H1 (cell line): ENCODE results near the gene FOXO6. TPM values are rescaled to one million over a fixed set of nuclear protein-coding genes. Genes with fewer than 3 reads are reported as not detected.
A peak's percentile ranks its signal among the peaks of the same experiment; 100 is the strongest.

Experiments
- CTCF ChIA-PET: fragments of 300-600 bp; sonication (Branson Sonifier 250); formaldehyde crosslinking; loops from one replicate; lab custom pipeline; 2021; ENCODE audit not compliant: partially characterized antibody; lab: Charles Lee
- POLR2A ChIA-PET: fragments of 300-600 bp; sonication (Branson Sonifier 250); formaldehyde crosslinking; loops from one replicate; lab custom pipeline; 2021; ENCODE audit warnings: inconsistent platforms; ENCODE audit not compliant: partially characterized antibody; lab: Charles Lee
- DNase-seq, 2 experiments: peaks; one replicate each; pipeline versions ENCODE4 v3.0.0 to v3.0.0-alpha.2; 2010 to 2022; ENCODE audit warnings: low spot score in 2 of 2, low read depth in 1 of 2, mixed read lengths in 1 of 2
- FAIRE-seq: peaks from 2 replicates; lab custom pipeline; 2011; peaks lifted over from hg19 to GRCh38; lab: Jason Lieb, UNC
- H2AFZ ChIP-seq: 2 replicates; pipeline ENCODE4 v1.8.1; 2012; ENCODE audit warnings: low read length, inconsistent platforms
- H2AK5ac ChIP-seq: 2 replicates; pipeline ENCODE4 v1.6.1; 2013; ENCODE audit warnings: low read depth, low read length
- H2BK120ac ChIP-seq: replicated peaks from 2 replicates; pipeline ENCODE3; 2013; ENCODE audit warnings: low read depth, low read length, inconsistent platforms
- H2BK12ac ChIP-seq: 2 replicates; pipeline ENCODE4 v1.6.1; 2013; ENCODE audit warnings: low read depth, low read length
- H2BK15ac ChIP-seq: 2 replicates; pipeline ENCODE4 v1.6.1; 2013; ENCODE audit warnings: low read length
- H2BK20ac ChIP-seq: 2 replicates; pipeline ENCODE4 v1.6.1; 2013; ENCODE audit warnings: low read length
- H2BK5ac ChIP-seq: 2 replicates; pipeline ENCODE4 v1.6.1; 2013; ENCODE audit warnings: low read depth, low read length
- H3K14ac ChIP-seq: 2 replicates; pipeline ENCODE4 v1.6.1; 2013; ENCODE audit warnings: inconsistent platforms; ENCODE audit not compliant: insufficient read length
- H3K18ac ChIP-seq: 2 replicates; pipeline ENCODE4 v1.6.1; 2013; ENCODE audit warnings: low read length; ENCODE audit errors: extremely low read depth
- H3K23ac ChIP-seq: 2 replicates; pipeline ENCODE4 v1.6.1; 2013; ENCODE audit warnings: inconsistent platforms; ENCODE audit not compliant: insufficient read length
- H3K23me2 ChIP-seq: 2 replicates; pipeline ENCODE4 v1.6.1; 2013; ENCODE audit warnings: low read depth, low read length
- H3K27ac ChIP-seq: 2 replicates; pipeline ENCODE4 v1.6.1; 2011; ENCODE audit warnings: low read depth, low read length, inconsistent platforms
- H3K27me3 ChIP-seq, 4 experiments: replicated peaks in 1 of 4; 1 replicate in 1 of 4; 2 replicates in 3 of 4; pipeline versions ENCODE4 v1.6.1 to v1.8.1; 2011 to 2013; ENCODE audit warnings: low read length in 3 of 4, mild to moderate bottlenecking in 3 of 4, inconsistent platforms in 2 of 4, mixed read lengths in 2 of 4, moderate library complexity in 1 of 4; ENCODE audit not compliant: control insufficient read depth in 3 of 4, insufficient read depth in 3 of 4; ENCODE audit errors: extremely low read depth in 1 of 4
- H3K36me3 ChIP-seq, 4 experiments: 2 replicates each; pipeline versions ENCODE4 v1.6.1 to v1.8.1; 2011 to 2013; ENCODE audit warnings: mild to moderate bottlenecking in 4 of 4, low read length in 3 of 4, moderate library complexity in 2 of 4, control low read depth in 1 of 4, inconsistent platforms in 1 of 4; ENCODE audit not compliant: insufficient read depth in 4 of 4, control insufficient read depth in 2 of 4
- H3K4ac ChIP-seq: replicated peaks from 2 replicates; pipeline ENCODE3; 2013; ENCODE audit warnings: low read length, low read depth, mixed read lengths, inconsistent platforms; ENCODE audit not compliant: insufficient read length
- H3K4me1 ChIP-seq, 4 experiments: replicated peaks in 1 of 4; 1 replicate in 1 of 4; 2 replicates in 3 of 4; pipeline versions ENCODE4 v1.6.1 to v1.8.1; 2011 to 2013; ENCODE audit warnings: low read length in 3 of 4, inconsistent platforms in 2 of 4, mixed read lengths in 1 of 4; ENCODE audit not compliant: insufficient read depth in 4 of 4, control insufficient read depth in 3 of 4
- H3K4me2 ChIP-seq, 2 experiments: 2 replicates each; pipeline versions ENCODE4 v1.6.1 to v1.8.1; 2011 to 2013; ENCODE audit warnings: low read depth in 2 of 2, low read length in 2 of 2, control low read depth in 1 of 2, inconsistent platforms in 1 of 2, mild to moderate bottlenecking in 1 of 2; ENCODE audit not compliant: insufficient read depth in 1 of 2
- H3K4me3 ChIP-seq, 4 experiments: fragments of 200-600, 300-600 bp in 1 of 4; sonication (generic), shearing (Covaris generic), sonication (Bioruptor Twin) in 1 of 4; 2 replicates each; pipeline versions ENCODE4 v1.5.1 to v1.8.1; 2011 to 2016; ENCODE audit warnings: low read length in 4 of 4, low read depth in 3 of 4, control low read depth in 2 of 4, inconsistent platforms in 2 of 4, mild to moderate bottlenecking in 2 of 4, mixed read lengths in 1 of 4, moderate library complexity in 1 of 4; ENCODE audit not compliant: insufficient read depth in 2 of 4; ENCODE audit errors: extremely low read depth in 1 of 4
- H3K56ac ChIP-seq: replicated peaks from 2 replicates; pipeline ENCODE3; 2013; ENCODE audit warnings: low read depth, mild to moderate bottlenecking, mixed read lengths, low read length, inconsistent platforms; ENCODE audit not compliant: insufficient read length
- H3K79me1 ChIP-seq: 2 replicates; pipeline ENCODE4 v1.6.1; 2013; ENCODE audit warnings: low read depth, low read length, control low read depth
- H3K79me2 ChIP-seq, 2 experiments: 2 replicates each; pipeline versions ENCODE4 v1.6.1 to v1.8.1; 2012 to 2013; ENCODE audit warnings: low read length in 2 of 2, mild to moderate bottlenecking in 2 of 2, inconsistent platforms in 1 of 2; ENCODE audit not compliant: insufficient read depth in 2 of 2, control insufficient read depth in 1 of 2
- H3K9ac ChIP-seq, 4 experiments: replicated peaks in 1 of 4; 1 replicate in 1 of 4; 2 replicates in 3 of 4; pipeline versions ENCODE4 v1.6.1 to v1.8.1; 2011 to 2013; ENCODE audit warnings: low read depth in 3 of 4, low read length in 3 of 4, control low read depth in 2 of 4, mild to moderate bottlenecking in 2 of 4, moderate library complexity in 2 of 4, inconsistent platforms in 1 of 4; ENCODE audit errors: extremely low read depth in 1 of 4
- H3K9me3 ChIP-seq, 2 experiments: 2 replicates each; pipeline versions ENCODE4 v1.6.1 to v1.8.1; 2012 to 2013; ENCODE audit warnings: mild to moderate bottlenecking in 2 of 2, moderate library complexity in 2 of 2, control low read depth in 1 of 2, inconsistent platforms in 1 of 2, low read depth in 1 of 2, low read length in 1 of 2, mixed read lengths in 1 of 2; ENCODE audit not compliant: insufficient read depth in 2 of 2
- H4K20me1 ChIP-seq, 2 experiments: replicated peaks in 1 of 2; 2 replicates each; pipeline versions ENCODE3 to v1.8.1; 2011 to 2013; ENCODE audit warnings: inconsistent platforms in 2 of 2, low read length in 2 of 2, mild to moderate bottlenecking in 1 of 2; ENCODE audit not compliant: insufficient read depth in 2 of 2, control insufficient read depth in 1 of 2
- H4K5ac ChIP-seq: 2 replicates; pipeline ENCODE4 v1.6.1; 2013; ENCODE audit warnings: low read length, low read depth, mixed read lengths, inconsistent platforms; ENCODE audit not compliant: insufficient read length
- H4K8ac ChIP-seq: 2 replicates; pipeline ENCODE4 v1.8.0; 2013; ENCODE audit warnings: mild to moderate bottlenecking, moderate library complexity, low read length, inconsistent platforms; ENCODE audit not compliant: insufficient read depth; ENCODE audit errors: extremely low read depth
- H4K91ac ChIP-seq: replicated peaks from 2 replicates; pipeline ENCODE3; 2013; ENCODE audit warnings: low read length, mixed read lengths, inconsistent platforms; ENCODE audit not compliant: insufficient read length
- CTCF ChIP-seq, 3 experiments: IDR thresholded peaks; 1 replicate in 2 of 3; 2 replicates in 1 of 3; pipeline versions ENCODE4 v1.5.1 to v1.6.1; 2011; ENCODE audit warnings: low read length in 3 of 3, mild to moderate bottlenecking in 3 of 3, inconsistent platforms in 2 of 3, low read depth in 1 of 3, moderate library complexity in 1 of 3; ENCODE audit not compliant: insufficient read depth in 1 of 3; ENCODE audit errors: control extremely low read depth in 1 of 3
- JUND ChIP-seq: IDR thresholded peaks from 2 replicates; pipeline ENCODE4 v1.6.1; 2011; ENCODE audit warnings: mild to moderate bottlenecking, improper control_type of control experiment, low read length
- WGBS, 2 experiments: shearing (Covaris generic) in 1 of 2; methylation state at CpG; one replicate each; pipeline versions ENCODE4 v1.1.6 to v1.1.7; 2013 to 2015; ENCODE audit warnings: low lambda C conversion rate in 2 of 2, mixed read lengths in 2 of 2, inconsistent platforms in 1 of 2, low coverage in 1 of 2, missing lambda C conversion rate in 1 of 2; ENCODE audit not compliant: insufficient replicate concordance in 2 of 2, insufficient coverage in 1 of 2, insufficient read length in 1 of 2; ENCODE audit errors: extremely low coverage in 1 of 2, missing lambda C conversion rate in 1 of 2; 5-methylcytosine and 5-hydroxymethylcytosine counted together
- polyA plus RNA-seq, 7 experiments: library from polyadenylated mRNA; depleted of rRNA in 3 of 7; stranded (reverse) in 5 of 7; unstranded in 2 of 7; fragments of >200 nt in 5 of 7; fragments of 200-250 nt in 2 of 7; gene quantifications; 1 replicate in 5 of 7; 2 replicates in 1 of 7; 4 replicates in 1 of 7; pipeline versions ENCODE4 v1.2.1 to v1.2.3, GENCODE V29; 2011 to 2013; ENCODE audit warnings: missing spikeins in 2 of 7, mixed read lengths in 2 of 7
- total RNA-seq: library from RNA; stranded (reverse); fragmentation: NEBNext Ultra II Directional; extraction: Animal tissue kit (Norgen Biotek cat#: 25700); gene quantifications from 2 replicates; pipeline ENCODE4 v1.2.1, GENCODE V29; 2021

Gene FOXO6
- total and polyA plus RNA-seq, 2 of the 8 experiments (the other 6 are each of a cell fraction or from before 2014, with no cell fraction given): 0.59 to 3.0 TPM

GRCh38 chr1:41315146-41315822, 46.0 kb upstream of the FOXO6 start:
- no peak overlapping the region for H3K4me3 ChIP-seq
- H3K4ac ChIP-seq: no peak overlapping the region
- no peak overlapping the region for H4K5ac ChIP-seq
- no peak overlapping the region for H2AFZ ChIP-seq
- peak overlapping the region; percentile 8; the same call in 1 of the 2 replicates for H2BK5ac ChIP-seq
- peaks cover 4% of the 10 kb centered on the region; the same call in 1 of the 2 replicates for H3K23me2 ChIP-seq
- POLR2A ChIA-PET: interaction anchor here (2.3 kb wide), 1 partner anchor 57 kb away, joined by 4 read pairs; no protein-coding TSS in a partner anchor
- no peak overlapping the region for H3K14ac ChIP-seq
- H2AK5ac ChIP-seq: 0 out of 2 replicates have a peak overlapping the region, but pooled peaks have one; percentile 6
- no peak overlapping the region for H3K18ac ChIP-seq
- no peaks in the 10 kb centered on the region for H4K20me1 ChIP-seq
- no peak overlapping the region for H4K91ac ChIP-seq
- H3K79me2 ChIP-seq: no peaks in the 10 kb centered on the region
- no peak overlapping the region; a peak in 1 of 7 replicates for H3K9ac ChIP-seq
- H2BK20ac ChIP-seq: no peak overlapping the region
- H2BK12ac ChIP-seq: 0 out of 2 replicates have a peak overlapping the region, but pooled peaks have one; percentile 77
- FAIRE-seq (no peak), DNase-seq (peak in 1 of 2 experiments; percentile 13)
- H3K27me3 ChIP-seq: peaks cover 0 to 2% (median 0%) of the 10 kb centered on the region in 4 experiments; a peak in 2 of 7 replicates
- no peak overlapping the region for H4K8ac ChIP-seq
- H3K23ac ChIP-seq: no peak overlapping the region
- 0 out of 4 replicates have a peak overlapping the region, but pooled peaks of 1 of the 2 experiments have one; percentile 10 for H3K4me2 ChIP-seq
- H2BK120ac ChIP-seq: no peak overlapping the region
- H3K27ac ChIP-seq: no peak overlapping the region
- TF ChIP-seq JUND (no peak), CTCF (IDR thresholded peaks at IDR 0.05; ENCODE audit: control extremely low read depth in 1 of 3, insufficient read depth in 1 of 3, low read depth in 1 of 3, low read length in 3 of 3) (0 out of 4 replicates have a peak, but pooled peaks of 1 of the 3 experiments have one; percentile 7)
- H3K56ac ChIP-seq: no peak overlapping the region
- 0 out of 2 replicates have a peak overlapping the region, but pooled peaks have one; percentile 90 for H2BK15ac ChIP-seq
- peaks cover 2 to 14% (median 7%) of the 10 kb centered on the region in 4 experiments for H3K4me1 ChIP-seq
- no peaks in the 10 kb centered on the region for H3K9me3 ChIP-seq
- no peaks in the 10 kb centered on the region for H3K36me3 ChIP-seq
- WGBS, 2 experiments: 79% methylated on average over 15 of the region's 15 CpGs; no CpG with 5 or more reads in 1 of the 2 experiments
- H3K79me1 ChIP-seq: no peaks in the 10 kb centered on the region
- CTCF ChIA-PET: interaction anchor here (0.6 to 17.8 kb wide), 35 partner anchors 8 to 423 kb away, joined by 3 to 420 read pairs (median 5); no protein-coding TSS in a partner anchor
